LoVo (cell line): ENCODE data around the gene SUGCT.

Experiments used
- DNase-seq: peaks from one replicate; pipeline ENCODE4 v3.0.0-alpha.2; 2016; ENCODE audit warnings: low spot score

SUGCT gene

DNA sequence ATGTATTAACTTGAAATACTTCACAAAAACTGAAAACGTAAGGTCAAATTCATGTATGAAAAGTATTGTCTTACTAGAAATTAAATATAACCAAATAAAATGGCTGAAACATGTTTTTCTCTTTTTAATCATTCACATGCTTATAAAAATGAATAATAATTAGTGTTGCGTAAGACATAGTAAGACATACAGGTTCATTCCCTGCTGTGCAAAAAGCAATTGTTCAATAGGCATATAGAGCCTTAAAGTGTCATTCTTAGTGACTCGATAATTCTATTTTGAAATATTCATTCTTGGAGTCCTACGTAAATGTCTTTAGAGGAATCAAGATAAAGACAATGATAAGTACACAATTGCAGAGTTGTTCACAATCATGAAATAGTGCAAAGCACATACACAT lies 337.1 kb downstream of the SUGCT start:
- DNase-seq = no peak

DNA sequence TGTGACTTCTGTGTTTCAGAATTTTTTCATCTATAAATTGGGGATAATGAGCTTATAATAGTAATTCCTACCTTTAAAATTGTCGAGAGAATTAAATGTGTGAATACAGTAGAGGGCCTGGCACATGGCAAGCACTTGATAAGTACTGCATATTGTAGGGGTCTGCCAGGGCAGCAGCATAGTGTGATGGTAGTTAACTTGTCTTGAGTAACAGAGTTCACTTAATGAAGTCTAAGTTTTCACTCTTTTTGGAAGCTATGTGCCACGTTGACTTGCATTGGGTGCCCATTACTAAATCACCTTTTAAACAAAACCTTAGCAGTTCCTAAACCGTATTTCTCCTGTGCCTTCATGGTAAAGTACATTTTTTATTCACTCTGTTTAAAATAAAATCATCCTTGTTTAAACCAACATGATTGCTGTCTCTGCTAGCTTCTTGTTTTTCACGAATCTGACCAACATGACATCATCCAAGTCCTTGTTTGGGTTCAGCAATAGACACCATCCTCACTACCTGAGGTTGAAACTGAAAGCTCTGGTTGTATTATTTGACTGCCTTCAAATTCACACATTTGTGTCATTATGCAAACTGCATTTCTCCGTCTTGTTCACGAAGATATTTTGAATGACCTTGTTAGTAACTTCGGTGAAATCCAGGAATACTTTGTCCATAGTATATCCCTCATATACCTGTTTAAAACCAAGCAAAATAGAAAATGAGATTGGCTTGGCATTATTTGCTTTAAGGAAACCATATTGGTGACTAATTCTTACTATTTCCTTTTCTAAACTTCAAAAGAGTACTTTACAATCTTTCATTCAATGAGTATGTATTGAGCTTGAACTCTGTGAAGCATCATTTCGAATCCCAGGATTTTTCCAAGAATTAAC lies 340.2 kb downstream of the SUGCT start:
- DNase-seq = no peak

DNA sequence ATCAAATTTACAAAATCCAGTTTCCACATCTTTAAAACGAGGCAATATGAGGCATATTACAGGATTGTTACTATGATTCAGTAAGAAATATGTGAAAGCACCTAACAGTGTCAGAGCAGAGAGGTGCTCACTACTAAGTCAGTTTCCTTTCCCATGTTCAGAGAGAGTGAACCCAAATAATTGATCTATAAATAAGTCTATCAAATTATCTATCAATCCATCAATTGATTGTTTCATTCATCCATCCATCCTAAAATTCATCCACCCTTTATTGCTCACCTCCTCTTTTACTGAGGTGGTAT lies 340.8 kb downstream of the SUGCT start:
- no peak for DNase-seq

DNA sequence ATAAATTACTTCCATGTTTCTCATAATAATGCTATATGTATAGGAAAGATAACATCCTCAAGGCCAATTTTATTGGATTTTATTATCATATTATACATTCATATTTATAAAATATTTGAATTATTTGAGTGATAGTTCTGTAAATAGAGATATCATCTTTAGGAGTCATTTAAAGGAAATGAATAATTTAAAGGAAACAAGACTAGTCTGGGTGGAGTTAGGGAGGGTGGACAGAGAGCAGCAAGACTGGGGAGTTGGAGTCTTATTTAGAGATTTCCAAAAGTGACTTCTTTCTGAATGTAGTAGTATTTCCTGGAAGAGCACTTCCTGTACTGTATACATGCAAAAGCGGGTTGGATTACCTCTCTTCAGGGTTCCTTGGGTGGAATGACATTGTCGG lies 342.3 kb downstream of the SUGCT start:
- DNase-seq = no peak

DNA sequence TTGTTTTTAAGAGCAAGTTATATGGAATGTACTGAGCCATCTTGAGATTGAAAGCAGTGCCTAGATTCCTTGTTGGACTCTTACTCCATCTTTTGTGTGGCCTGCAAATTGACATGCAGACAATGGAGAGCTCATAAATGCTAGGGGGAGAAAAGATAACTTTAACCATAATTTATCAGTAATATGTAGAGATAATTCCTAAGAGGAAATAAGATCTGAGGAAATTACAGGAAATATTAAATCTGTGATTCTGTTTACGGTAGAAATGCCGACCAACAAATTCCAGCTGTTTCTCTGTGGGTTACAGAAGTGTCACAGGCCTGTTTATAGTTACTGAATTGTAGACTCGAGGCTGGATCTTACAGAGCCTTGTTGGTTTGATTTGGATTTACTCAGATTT lies 348.0 kb downstream of the SUGCT start:
- DNase-seq = no peak

DNA sequence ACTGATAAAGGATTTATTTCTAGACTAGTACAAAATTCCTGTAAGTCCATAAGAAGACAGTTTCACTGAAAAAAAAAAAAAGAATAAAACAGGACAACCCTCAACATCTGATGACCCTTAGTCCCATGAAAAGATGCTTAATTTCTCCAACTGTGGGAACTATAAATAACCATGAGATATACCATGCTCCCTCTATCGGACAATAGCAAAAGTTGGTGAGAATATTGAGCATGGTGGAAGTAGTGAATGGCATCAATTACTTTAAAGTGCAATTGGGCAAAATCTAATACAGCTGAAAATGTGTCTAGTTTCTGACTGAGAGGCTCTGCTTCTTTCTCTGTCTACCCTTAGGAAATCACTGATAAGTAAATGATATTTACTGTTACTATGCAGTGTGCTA lies 348.8 kb downstream of the SUGCT start:
- DNase-seq = no peak

DNA sequence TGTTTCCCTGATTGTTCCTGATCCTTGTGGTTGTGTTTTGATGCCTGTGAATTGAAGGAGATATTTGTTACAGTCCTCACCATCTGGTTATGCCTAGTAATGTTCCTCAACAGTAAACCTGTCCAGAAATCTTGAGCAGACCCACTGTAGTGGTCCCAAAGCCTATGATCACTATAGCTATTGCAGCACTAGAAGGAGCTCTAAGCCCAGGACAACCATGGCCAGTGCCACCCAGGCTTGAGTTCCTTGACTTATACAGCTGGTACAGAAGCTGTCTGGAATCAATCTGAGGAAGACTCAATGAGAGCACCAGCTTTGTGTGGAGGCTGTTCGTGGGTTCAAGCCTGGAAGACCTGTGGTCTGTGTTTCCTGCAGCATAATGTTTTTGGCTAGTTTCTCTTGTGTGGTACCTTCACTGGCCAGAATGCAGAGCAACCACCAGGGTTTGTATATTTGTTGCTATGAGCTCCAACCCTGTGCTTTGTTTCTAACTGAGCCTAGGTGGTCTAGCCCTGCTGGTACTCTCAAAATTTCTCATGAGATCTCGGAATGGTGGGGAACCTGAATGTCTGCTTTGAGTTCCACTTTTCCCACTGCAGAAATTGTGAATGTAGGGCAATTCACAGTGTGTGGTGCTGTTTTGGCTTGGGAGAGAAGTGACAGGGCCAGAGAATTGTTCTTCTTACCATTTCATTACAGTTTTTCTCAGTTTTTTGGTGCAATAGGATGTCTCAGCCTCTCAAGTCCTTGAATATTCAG lies 355.2 kb downstream of the SUGCT start:
- DNase-seq = no peak

DNA sequence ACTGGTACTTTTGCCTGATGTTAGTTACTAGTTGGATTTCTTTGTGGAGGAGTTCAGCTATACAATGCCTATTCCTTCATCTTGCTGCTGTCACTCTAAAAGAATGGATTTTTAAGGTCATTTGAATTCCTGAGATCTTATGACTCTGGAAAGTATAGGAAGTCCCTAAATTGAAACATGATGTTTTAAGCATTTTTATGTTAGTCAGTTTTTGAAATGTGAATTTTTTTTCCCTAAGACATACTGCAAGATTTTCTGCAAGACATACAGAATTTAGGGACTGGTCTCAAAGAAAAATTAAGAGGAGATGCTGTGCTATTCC lies 355.8 kb downstream of the SUGCT start:
- DNase-seq = no peak

DNA sequence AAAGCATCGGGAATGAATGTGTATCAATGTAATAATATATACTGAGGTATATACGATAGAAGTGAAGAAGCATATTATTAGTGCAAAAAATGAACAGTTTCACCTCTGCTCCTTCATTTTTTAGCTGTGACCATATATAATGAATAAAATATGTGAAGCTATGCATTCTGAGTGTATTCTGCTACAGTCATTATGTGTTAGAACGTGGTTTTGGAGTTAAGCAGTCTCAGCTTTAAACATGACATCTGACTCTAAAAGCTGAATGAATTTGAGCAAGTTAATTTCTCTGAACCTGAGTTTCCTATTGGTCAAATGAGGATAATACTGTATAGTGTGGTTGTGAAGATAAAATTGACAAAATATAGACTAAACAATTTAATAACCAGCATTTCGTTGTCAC lies 358.1 kb downstream of the SUGCT start:
- no peak for DNase-seq

DNA sequence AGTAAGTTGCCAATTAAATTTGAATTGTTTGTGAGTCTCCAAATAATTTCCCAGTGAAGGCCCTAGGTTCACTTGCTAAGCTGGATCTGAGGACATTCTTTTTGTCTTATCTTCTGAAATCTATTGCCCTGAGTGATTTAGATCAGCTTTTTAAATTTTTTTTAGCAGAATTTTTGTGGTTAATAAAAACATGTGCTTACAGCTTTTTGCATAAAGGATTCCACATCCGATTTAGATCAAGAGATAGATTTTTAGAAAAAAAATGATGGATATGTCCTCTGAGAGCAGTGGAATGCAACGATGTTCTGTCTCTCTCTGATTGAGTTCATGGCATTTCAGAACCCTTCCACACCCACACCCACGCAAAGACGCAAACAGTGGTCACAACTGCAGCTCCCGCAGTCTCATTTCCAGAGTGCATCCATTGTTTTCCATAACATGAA lies 358.8 kb downstream of the SUGCT start:
- DNase-seq = no peak

DNA sequence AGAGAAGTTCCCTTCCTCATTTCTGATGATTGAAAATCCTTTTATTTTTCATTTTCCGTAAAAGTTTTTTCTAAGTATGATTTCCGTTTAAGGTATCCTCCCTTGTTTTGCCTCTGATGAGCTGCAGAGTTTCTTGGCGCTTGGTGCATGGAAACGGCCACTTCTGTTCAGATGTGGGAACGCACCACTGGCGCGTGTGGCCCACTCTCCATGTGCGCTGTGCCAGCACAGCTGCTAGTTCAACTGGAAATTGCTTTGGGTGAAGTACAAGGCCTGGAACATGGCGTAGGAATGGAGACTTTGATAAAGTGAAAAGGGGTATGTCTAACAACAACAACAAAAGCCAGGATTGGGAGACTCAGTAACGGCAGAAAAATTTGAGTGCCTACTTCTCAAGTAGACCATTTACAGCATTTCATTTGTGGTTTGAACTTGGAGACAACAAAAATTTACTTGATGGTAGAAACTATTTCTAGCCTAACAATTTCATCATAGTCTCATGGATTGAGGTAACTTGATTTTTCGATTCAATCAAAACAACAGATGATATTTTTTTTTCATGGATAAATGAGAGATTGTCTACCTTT lies 364.2 kb downstream of the SUGCT start:
- no peak for DNase-seq

DNA sequence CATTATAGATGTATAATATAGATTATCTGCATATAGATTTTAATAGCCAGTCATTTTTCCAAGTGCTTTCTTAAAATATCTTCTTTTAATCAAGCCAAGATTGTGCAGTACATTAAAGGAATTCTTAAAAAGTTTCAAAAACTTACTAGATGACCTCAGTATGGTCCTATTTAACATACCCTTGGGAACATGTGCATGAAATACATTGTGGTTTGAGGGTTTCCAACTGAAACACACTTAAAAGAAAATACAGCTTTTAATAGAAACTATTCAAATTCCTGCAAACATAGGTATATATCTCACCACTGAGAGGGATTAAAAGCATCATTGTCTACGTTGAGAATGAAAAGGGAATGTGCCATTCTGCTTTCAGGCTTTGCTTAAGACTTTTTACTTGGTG lies 364.9 kb downstream of the SUGCT start:
- no peak for DNase-seq

DNA sequence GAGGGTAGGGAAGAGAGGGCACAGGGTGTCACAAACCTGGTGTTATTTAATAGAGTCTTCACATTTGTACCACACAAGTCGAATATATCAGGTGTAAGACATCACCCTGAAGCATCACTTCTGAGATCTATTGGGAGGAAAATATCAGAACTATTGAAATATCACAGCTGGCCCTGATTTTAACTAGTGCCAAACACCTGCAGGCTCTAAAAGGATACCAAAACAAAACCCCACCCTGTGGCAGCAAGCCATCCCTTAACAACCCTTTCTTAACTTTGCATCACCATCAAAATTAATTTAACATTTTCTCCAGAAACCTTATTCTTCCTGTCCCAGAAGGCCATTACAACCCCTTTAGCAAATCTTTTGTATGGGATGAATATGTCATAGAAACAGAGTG lies 365.4 kb downstream of the SUGCT start:
- no peak for DNase-seq

DNA sequence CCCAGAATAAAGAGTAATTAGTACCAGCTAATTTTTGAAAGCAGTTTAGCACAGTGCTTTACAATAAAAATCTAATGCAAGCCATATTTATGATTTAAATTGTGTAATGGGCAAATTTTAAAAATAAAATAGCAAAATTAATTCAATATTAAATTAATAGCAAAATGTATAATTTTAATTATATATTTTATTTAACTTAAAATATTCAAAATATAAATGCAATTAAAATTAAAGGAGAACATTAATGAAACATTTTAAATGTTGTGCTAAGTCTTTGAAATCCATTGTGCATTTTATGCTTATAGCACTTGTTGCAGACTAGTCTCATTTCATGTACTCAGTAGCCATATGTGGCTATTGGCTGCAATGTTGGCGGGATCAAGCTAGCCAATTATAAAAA lies 367.6 kb downstream of the SUGCT start:
- DNase-seq = no peak

DNA sequence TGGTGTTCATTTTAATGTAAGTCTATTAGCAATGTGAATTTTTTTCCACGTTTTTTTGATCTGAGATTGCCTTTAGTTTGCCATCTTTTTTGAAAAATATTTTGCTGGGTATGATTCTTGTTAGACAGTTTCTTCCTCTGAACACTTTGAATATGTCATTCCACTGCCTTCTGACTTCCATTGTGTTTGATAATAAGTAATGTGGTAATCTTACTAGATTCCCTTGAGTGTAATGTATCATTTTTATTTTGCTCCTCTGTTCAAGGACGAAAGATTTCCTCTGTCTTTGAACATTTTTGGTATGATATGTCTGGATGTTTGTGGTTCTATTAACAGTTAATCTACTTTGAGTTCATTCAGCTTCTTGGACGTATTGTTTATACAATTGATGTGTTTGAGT lies 371.4 kb downstream of the SUGCT start:
- no peak for DNase-seq

DNA sequence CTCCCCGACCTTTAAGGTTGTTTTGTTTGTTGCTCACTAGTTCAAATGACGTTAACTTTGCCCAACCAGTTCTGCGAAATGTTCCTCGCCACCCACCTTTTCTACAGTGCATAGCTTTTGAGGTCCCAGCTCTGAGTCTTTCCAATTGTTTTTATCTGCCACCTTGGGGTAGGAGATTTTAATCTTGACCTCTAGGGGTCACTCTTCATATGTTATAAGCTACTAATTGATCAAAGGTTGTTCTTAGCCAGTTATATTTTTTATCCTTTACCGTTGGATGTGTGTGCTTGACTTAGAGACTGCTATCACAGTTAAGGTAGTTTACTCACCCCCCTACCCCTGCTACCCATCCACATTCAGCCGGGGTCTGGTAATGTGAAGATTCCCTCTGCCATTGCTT lies 372.4 kb downstream of the SUGCT start:
- no peak for DNase-seq

DNA sequence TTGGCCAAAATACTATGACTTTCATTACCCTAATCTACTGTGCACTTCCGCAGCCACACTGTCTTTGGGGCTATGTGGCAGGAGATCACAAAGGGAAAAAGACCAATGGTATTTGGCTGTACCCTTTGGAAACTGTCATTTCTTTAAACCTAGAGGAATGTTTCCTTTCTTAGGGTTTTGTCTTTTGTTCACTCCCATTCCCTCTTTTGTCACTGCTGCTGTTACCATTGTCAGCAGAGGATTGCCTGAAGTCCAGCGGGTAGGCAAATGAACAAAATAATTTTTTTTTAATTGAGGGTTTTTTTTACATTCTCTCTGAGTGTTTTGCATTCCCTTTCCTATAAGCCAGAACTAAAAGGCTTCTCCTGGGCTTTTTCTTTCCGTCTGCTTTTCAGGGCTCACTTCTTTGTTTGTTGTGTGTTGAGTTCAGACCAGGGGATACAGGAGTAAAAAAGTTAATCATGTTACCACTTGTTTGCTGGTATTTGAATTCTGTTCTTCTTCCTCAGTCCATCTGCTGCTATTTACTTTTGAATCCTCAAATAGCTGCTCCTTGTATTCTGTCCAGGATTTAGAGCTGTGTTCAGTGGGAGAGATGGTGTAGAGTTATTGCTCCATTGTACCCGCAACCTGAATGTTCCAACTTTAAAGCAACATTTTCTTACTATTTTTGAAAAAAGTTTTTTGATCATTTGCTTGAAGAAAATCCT lies 374.6 kb downstream of the SUGCT start:
- DNase-seq = no peak

DNA sequence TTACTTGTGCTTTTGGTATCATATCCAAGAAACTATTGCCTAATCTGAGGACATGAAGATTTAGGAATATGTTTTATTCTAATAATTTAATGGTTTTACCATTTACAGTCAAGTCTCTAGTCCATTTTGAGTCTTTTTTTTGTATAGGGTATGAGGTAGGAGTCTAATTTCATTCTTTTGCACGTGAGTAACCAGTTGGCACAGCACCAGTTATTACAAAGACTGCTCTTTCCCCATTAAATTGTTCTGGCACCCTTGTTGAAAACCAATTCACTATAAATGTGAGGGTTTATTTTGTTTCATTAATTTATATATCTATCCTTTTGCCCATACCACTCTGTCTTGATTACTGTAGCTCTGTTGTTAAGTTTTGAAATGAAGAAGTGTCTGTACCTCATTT lies 381.6 kb downstream of the SUGCT start:
- no peak for DNase-seq

DNA sequence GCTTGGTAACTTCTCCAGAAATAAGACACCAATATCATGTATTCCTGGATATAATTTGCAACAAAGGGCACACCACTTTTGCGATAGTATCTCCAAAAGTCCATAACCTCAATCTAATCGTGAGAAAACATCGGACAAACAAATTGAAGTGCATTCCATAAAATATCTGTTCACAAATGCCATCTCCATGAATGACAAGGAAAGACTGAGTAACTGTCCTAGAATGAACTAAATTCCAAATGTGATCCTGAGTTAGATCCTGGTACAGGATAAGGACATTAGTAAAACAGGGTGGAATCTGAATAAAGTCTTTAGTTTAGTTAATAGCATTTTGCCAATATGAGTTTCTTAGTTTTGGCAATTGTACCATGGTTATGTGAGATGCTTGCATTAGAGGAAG lies 384.2 kb downstream of the SUGCT start:
- no peak for DNase-seq

DNA sequence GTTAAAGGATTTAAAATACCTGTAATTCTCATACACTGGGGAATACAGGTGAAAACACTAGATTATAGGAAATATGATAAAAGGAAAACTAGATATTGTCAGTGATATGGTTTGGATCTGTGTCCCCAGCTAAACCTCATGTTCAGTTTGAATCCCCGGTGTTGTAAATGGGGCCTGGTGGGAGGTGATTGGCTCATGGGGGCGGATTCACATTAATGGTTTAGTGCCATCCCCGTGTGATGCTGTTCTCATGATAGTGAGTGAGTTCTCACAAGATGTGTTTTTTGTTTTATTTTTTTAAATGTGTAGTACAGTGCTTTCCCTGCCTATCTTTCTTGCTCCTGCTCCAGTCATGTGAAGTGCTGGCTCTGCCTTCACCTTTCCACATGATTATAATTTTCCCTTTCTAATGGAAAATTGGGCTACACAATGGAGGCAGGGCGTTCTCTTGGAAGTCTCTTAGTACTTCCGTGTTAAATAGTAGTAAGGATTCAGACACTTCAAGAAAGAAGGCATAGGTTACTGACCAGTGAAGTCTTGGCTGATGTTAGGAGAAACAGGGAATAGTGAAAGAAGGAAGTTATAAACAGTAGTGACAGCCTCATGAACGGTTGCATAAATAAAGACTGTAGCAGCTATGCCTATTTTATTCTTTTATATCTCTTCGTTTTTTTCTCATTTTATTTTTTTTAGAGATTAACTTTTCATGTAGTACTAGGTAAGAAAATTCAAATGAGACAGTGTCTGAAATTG lies 386.4 kb downstream of the SUGCT start:
- no peak for DNase-seq

DNA sequence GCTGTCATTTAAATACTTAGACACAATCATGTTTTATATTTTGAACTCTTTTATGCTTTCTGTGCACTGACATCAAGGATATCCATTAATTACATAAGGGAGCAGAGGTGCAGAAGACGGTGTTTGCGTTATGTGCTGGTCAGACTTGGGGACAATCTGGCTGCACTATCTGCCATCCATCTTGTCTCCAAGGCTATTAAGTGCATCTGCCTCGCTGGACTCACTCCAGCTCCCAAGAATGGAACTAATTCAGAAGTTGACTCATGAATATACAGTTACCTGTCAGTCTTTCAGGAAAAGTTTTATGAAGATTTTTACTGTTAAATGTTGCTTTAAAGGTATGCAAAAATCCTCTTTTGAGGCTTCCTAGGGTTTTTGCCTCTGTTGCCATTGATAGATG lies 391.0 kb downstream of the SUGCT start:
- no peak for DNase-seq
